GM19238 (cell line): ENCODE measurements around the gene SLC17A9.

Source experiments
- DNase-seq: peaks from one replicate; pipeline ENCODE4 v3.0.0; 2011; ENCODE audit warnings: low spot score; ENCODE audit not compliant: insufficient read length

Gene SLC17A9

GRCh38 chr20:62937268-62938104 lies 15.0 kb upstream of the SLC17A9 start:
- peak; percentile 92 for DNase-seq

DNA sequence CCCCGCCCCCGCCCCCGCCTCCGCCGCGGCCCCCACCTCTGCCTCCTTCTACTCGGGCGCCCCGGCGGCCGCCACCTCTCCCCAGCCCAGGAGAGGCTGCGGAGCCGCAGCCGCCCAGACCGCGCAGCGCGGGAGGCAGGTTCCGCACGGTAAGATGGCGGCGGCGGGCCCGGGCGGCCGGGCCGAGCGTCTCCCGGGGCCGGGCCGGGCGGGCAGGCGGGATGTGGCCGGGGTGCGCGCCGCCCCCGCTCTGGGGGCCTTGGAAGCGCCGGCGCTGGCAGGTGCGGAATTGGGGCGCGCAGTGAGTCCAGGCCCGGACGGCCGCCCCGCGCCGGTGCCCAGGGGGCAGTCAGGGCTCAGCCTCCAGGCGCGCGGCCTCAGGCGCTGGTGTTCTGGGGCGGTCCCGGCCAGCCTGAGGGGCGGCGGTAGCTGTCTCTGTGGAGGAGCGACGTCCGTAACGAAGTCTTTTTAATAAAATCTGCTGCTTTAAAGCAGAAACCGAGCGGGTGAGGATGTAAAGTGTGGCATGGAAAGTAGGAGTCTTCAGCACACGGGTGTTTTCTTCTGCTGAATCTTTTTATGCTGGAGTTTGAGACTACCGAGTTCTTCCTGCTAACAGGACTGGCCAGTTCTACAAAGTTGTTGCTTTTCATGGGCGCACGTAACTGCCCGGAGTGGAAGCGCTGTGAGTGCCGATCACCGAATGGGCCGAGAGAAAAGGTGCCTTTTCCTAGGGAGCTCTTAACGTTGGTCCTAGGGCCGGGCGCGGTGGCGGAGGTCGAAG lies 14.2 kb upstream of the SLC17A9 start, which contains the start of gene GID8:
Gene GID8, plus strand, starts transcription at position 43 of the 784 bp plus-strand sequence. CDS start 3,356 bp downstream, outside the sequence.
- DNase-seq: no peak

DNA sequence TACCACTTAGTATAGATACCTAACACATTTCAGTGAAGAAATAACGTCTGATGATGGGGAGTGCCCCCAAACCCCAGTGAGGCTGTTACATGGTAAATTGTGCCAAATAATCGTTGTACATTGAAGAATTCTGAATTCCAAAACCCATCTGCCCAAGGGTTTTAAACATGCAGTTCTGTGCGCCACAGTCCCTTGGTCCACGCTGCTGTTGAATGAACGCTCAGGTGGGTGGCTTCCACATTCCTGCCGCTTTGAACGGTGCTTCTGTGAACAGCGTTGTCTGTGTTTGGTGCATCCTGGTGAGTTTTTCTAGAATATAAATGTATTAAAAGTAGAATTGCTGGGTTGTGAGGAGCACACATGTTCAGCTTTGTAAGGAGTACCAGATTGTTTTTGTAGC lies 11.6 kb upstream of the SLC17A9 start:
- DNase-seq: no peak

- no peak for DNase-seq
Measured at GRCh38 chr20:62941792-62942191, 10.7 kb upstream of the SLC17A9 start.

DNA sequence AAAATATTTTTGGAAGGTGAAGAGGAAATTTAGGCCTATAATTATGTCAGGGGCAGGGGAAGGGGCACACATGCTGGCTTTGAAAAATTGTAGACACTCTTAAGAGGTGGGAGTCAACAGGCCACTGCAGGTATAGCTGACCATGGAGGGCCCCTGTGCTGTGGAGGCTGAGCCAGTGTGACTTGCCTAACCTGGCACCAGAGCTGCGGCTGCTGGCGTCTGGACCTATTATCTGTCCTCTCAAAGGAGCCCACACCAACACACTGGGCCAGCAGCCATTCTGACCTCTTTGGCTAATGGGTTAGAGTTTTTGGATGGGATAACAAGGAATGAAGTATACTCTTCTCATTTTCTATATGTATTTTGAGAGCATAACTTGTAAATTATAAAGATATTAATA lies 10.1 kb upstream of the SLC17A9 start:
- no peak for DNase-seq

GRCh38 chr20:62943396-62943795 lies 9.1 kb upstream of the SLC17A9 start:
- DNase-seq: no peak

DNA sequence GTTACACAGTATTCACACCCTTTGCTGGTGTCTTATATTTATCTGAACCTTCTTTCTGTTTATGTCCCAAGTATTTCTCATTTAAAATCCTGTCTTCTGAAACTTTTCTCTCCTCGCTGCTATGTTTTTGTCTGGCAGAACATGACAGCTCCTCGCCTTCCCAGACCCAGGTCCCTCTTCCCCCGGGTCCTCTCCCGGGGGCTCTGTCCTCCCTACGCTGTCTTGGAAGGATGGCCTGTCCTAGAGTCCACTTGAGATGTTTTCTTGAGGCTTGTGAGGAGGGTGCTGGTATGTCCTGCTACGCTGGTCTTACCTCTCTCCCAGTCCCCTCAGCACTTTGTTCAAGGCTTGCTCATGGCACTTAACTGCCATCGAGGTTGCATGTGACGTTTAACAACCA lies 8.3 kb upstream of the SLC17A9 start:
- DNase-seq: no peak

DNA sequence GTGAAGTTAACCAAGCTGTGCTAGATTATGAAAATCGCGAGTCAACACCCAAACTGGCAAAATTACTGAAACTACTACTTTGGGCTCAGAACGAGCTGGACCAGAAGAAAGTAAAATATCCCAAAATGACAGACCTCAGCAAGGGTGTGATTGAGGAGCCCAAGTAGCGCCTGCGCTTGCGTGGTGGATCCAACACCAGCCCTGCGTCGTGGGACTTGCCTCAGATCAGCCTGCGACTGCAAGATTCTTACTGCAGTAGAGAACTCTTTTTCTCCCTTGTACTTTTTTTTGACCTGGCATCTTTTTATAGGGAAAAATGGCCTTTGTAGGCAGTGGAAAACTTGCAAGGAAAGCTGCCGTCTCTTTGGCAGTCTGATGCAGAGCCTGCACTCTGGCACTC lies 7.8 kb upstream of the SLC17A9 start:
- DNase-seq: no peak

GRCh38 chr20:62945771-62946339 lies 6.7 kb upstream of the SLC17A9 start:
- DNase-seq: no peak

DNA sequence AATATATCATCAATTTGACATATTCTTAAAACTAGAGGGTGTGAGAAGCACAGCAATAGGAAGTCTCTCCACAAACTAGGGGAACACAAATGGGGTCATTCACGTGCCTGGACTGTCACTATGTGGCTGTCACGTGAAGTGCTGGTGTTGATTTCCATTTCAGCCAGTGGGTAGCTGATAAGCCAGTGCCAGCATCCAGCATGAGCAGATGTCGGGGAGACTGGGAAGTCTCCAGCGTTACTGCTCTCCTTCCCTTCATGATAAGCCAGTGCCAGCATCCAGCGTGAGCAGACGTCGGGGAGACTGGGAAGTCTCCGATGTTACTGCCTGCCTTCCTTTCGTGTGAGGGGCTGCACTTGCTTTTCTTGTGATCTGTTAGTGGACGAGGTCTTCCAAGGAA lies 5.6 kb upstream of the SLC17A9 start:
- DNase-seq: no peak

GRCh38 chr20:62947532-62948300 lies 4.8 kb upstream of the SLC17A9 start:
- no peak for DNase-seq

- no peak for DNase-seq
Measured at GRCh38 chr20:62949153-62949821, 3.2 kb upstream of the SLC17A9 start.

- no peak for DNase-seq
Measured at GRCh38 chr20:62949962-62950361, 2.5 kb upstream of the SLC17A9 start.

GRCh38 chr20:62950741-62951140 lies 1.8 kb upstream of the SLC17A9 start:
- no peak for DNase-seq

DNA sequence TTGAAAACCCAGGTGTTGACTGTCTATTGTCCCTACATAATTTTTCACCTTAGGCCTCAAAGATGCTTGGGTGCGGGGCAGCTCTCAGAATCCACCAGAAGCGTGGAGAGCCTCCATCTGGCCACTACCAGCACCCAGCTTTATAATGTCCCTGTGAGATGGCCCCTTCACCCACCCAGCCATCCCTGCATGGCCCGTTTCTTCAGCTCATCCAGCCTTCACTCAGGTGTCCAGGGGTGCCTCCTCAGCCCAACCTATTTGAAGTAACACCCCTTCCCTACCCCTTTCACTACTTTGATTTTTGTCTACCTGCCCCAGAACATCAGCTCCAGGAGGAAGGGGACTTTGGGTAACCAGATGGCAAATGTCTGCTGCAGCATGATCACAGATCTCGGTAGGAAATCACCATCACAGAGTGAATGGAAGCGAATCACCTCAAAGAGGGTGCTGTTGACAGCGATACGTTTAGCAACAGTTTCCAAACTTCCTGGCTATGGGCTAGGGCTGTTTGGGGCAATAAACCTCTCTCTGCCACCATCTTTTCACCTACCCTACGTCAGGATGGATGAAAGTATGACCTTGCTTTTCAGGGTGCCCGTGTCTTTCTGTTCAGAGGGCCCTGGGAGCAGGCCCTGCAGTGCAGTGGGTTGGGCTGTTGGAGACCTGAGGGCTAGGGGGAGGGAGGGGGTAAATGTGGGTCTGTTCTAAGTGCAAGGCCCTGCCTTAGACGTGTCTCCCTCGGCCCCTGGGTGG lies 1.2 kb upstream of the SLC17A9 start:
- DNase-seq: no peak

DNA sequence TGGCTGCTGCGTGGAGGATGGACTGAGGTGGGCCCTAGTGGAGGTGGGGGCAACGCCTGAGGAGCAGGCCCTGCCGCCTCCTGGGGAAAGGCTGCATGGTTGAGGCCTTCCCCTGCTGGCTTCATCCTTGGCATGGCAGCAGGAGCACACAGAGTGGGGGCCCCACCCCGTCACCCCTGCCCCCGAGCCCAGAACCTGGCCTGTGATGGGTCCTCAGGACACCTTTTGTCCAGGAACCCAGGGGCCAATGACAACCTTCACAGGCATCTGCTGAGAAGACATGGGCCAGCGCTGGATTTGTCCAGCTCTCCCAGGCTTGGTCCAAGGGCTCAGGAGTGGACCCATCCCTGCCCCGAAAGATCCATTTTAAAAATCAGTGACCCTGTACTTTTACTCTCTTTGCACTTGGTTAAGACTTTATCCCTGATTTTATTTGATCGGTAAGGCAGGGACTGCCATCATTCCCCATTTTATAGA lies 575 bp upstream of the SLC17A9 start:
- DNase-seq: no peak

- no peak for DNase-seq
Measured at GRCh38 chr20:62952968-62953838, 694 bp downstream of the SLC17A9 start.

- DNase-seq: peak; percentile 92
Measured at GRCh38 chr20:62953839-62954703, 1.6 kb downstream of the SLC17A9 start.
